Esophagus muscularis mucosa (tissue), 4 donors: ENCODE data around the gene DGKG. TPM values are rescaled to one million over a fixed set of nuclear protein-coding genes. Genes with fewer than 3 reads are reported as not detected.

ENCODE experiments used
- DNase-seq: peaks from one replicate; pipeline ENCODE4 v3.0.0-alpha.2; 2017; ENCODE audit errors: extremely low spot score
- H3K27ac ChIP-seq, 4 donors: fragments of 200-600 bp; sonication (generic); replicated peaks in 1 of 4; 1 replicate in 3 of 4; 2 replicates in 1 of 4; pipeline ENCODE4 v1.5.1; 2016 to 2019; ENCODE audit warnings: mild to moderate bottlenecking in 1 of 4
- H3K27me3 ChIP-seq, 4 donors: fragments of 200-600 bp; sonication (generic); one replicate each; pipeline versions ENCODE4 v1.5.1 to v1.6.0; 2016 to 2019
- H3K36me3 ChIP-seq, 4 donors: fragments of 200-600 bp; sonication (generic); one replicate each; pipeline ENCODE4 v1.5.1; 2016 to 2019
- H3K4me1 ChIP-seq, 4 donors: fragments of 200-600 bp; sonication (generic); one replicate each; pipeline ENCODE4 v1.5.1; 2016 to 2019
- H3K4me3 ChIP-seq, 4 donors: fragments of 200-600 bp; sonication (generic); 1 replicate in 2 of 4; 2 replicates in 2 of 4; pipeline ENCODE4 v1.5.1; 2016 to 2019; ENCODE audit warnings: mild to moderate bottlenecking in 4 of 4, moderate library complexity in 1 of 4
- H3K9me3 ChIP-seq, 4 donors: fragments of 200-600 bp; sonication (generic); 1 replicate in 3 of 4; 2 replicates in 1 of 4; pipeline ENCODE4 v1.5.1; 2016 to 2019
- EP300 ChIP-seq: sonication (generic); formaldehyde crosslinking; IDR thresholded peaks from one replicate; pipeline ENCODE4 v1.6.1; 2017; ENCODE audit warnings: antibody characterized with exemption
- POLR2A ChIP-seq: fragments of 450-650 bp; IDR thresholded peaks from one replicate; pipeline ENCODE4 v1.6.1; 2017; ENCODE audit warnings: antibody characterized with exemption, moderate library complexity, mild to moderate bottlenecking, low read depth
- POLR2AphosphoS5 ChIP-seq, 2 donors: sonication (generic); formaldehyde crosslinking; IDR thresholded peaks; one replicate each; pipeline ENCODE4 v1.6.1; 2017; ENCODE audit warnings: antibody characterized with exemption in 2 of 2
- WGBS: methylation state at CpG from one replicate; pipeline ENCODE4 v1.1.5; 2018; 5-methylcytosine and 5-hydroxymethylcytosine counted together
- intact Hi-C: fragments of 100-400 bp; cut with DNase I; formaldehyde crosslinking; loops from one replicate; pipeline ENCODE4 v1.15.1; 2023
- total RNA-seq, 4 donors: library from RNA; depleted of rRNA; stranded (reverse); fragments of >200 nt; gene quantifications; one replicate each; pipeline versions ENCODE4 v1.1.0 to v1.2.1, GENCODE V29; 2016
- TF ChIP-seq, protein P1 (sequence below), 3 experiments: fragments of 200-600 bp in 2 of 3; fragments of 450-650 bp in 1 of 3; sonication (generic) in 2 of 3; IDR thresholded peaks; one replicate each; pipeline ENCODE4 v1.5.1; 2017 to 2019; ENCODE audit warnings: antibody characterized with exemption in 3 of 3, mild to moderate bottlenecking in 2 of 3, moderate library complexity in 1 of 3

DGKG gene
- total RNA-seq, 4 donors from 2014 or later: 75.0 to 169 (median 104) TPM

GRCh38 chr3:186154641-186155040, 207.4 kb downstream of the DGKG start:
- H3K4me3 ChIP-seq: no peak overlapping the region
- 89% methylated on average over 2 of the region's 2 CpGs for WGBS
- no peak overlapping the region for H3K27ac ChIP-seq
- intact Hi-C loops: no loop called here
- no peaks in the 10 kb centered on the region for H3K9me3 ChIP-seq
- no peaks in the 10 kb centered on the region for H3K27me3 ChIP-seq
- TF ChIP-seq, protein P1, sequence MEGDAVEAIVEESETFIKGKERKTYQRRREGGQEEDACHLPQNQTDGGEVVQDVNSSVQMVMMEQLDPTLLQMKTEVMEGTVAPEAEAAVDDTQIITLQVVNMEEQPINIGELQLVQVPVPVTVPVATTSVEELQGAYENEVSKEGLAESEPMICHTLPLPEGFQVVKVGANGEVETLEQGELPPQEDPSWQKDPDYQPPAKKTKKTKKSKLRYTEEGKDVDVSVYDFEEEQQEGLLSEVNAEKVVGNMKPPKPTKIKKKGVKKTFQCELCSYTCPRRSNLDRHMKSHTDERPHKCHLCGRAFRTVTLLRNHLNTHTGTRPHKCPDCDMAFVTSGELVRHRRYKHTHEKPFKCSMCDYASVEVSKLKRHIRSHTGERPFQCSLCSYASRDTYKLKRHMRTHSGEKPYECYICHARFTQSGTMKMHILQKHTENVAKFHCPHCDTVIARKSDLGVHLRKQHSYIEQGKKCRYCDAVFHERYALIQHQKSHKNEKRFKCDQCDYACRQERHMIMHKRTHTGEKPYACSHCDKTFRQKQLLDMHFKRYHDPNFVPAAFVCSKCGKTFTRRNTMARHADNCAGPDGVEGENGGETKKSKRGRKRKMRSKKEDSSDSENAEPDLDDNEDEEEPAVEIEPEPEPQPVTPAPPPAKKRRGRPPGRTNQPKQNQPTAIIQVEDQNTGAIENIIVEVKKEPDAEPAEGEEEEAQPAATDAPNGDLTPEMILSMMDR (IDR thresholded peaks at IDR 0.05): no peak
- TF ChIP-seq POLR2A (no peak), POLR2AphosphoS5 (IDR thresholded peaks at IDR 0.05) (no peak), EP300 (no peak)
- H3K4me1 ChIP-seq: no peaks in the 10 kb centered on the region
- DNase-seq: no peak
- peaks cover 6 to 57% (median 30%) of the 10 kb centered on the region in 4 donors for H3K36me3 ChIP-seq

- no peak overlapping the region for H3K4me3 ChIP-seq
- DNase-seq: no peak
- H3K4me1 ChIP-seq: no peaks in the 10 kb centered on the region
- intact Hi-C loops: no loop called here
- H3K27ac ChIP-seq: no peak overlapping the region
- H3K36me3 ChIP-seq: peaks cover 15 to 70% (median 36%) of the 10 kb centered on the region in 4 donors
- no peaks in the 10 kb centered on the region for H3K9me3 ChIP-seq
- H3K27me3 ChIP-seq: no peaks in the 10 kb centered on the region
- WGBS: 77% methylated on average over 9 of the region's 9 CpGs
- no peak for TF ChIP-seq EP300
- no peak for TF ChIP-seq POLR2A
- TF ChIP-seq, protein P1 (IDR thresholded peaks at IDR 0.05): no peak
- no peak for TF ChIP-seq POLR2AphosphoS5 (IDR thresholded peaks at IDR 0.05)
These were observed 209.1 kb downstream of the DGKG start for GRCh38 chr3:186152889-186153292.

DNA sequence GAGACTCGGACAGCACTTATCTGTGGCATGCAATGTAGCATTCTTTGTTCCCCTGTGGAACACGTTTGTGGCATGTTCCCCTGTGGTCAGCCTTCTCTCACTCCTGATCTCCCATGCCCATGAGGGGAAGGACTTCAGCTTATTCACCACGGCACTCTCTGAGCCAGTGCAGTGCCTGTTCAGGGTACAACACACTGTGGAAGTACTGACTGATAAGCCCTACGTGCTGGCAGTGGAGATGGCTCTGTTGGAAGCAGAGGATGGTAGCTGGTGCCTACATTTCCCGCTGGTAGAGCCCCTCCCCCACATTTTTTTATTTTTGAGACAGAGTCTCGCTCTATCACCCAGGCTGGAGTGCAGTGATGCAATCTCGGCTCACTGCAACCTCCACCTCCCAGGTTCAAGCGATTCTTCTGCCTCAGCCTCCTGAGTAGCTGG, 209.7 kb downstream of the DGKG start:
- H3K27ac ChIP-seq: no peak overlapping the region
- no peak overlapping the region for H3K4me3 ChIP-seq
- DNase-seq: no peak
- 78% methylated on average over 7 of the region's 8 CpGs for WGBS
- TF ChIP-seq, protein P1 (IDR thresholded peaks at IDR 0.05): no peak
- no peaks in the 10 kb centered on the region for H3K27me3 ChIP-seq
- intact Hi-C loops: no loop called here
- H3K36me3 ChIP-seq: peaks cover 15 to 67% (median 36%) of the 10 kb centered on the region in 4 donors
- H3K4me1 ChIP-seq: no peaks in the 10 kb centered on the region
- no peaks in the 10 kb centered on the region for H3K9me3 ChIP-seq

- WGBS: 82% methylated on average over 7 of the region's 7 CpGs
- H3K4me1 ChIP-seq: no peaks in the 10 kb centered on the region
- TF ChIP-seq EP300: no peak
- TF ChIP-seq, protein P1 (IDR thresholded peaks at IDR 0.05): no peak
- no peak for TF ChIP-seq POLR2AphosphoS5 (IDR thresholded peaks at IDR 0.05)
- TF ChIP-seq POLR2A: no peak
- no peak overlapping the region for H3K27ac ChIP-seq
- no peaks in the 10 kb centered on the region for H3K9me3 ChIP-seq
- peaks cover 15 to 67% (median 36%) of the 10 kb centered on the region in 4 donors for H3K36me3 ChIP-seq
- H3K27me3 ChIP-seq: no peaks in the 10 kb centered on the region
- H3K4me3 ChIP-seq: no peak overlapping the region
- intact Hi-C loops: no loop called here
- DNase-seq: no peak
These were observed 210.7 kb downstream of the DGKG start for GRCh38 chr3:186151077-186151971.
